Neural cell (in vitro differentiated cells): ENCODE results near the gene TXNDC17.

Experiments
- EP300 ChIP-seq: fragments of 450-650 bp; conservative IDR thresholded peaks from 2 replicates; pipeline ENCODE4 v1.6.1; 2014; ENCODE audit warnings: antibody characterized with exemption, mild to moderate bottlenecking, moderate library complexity; ENCODE audit not compliant: poor library complexity, severe bottlenecking
- EZH2 ChIP-seq: fragments of 200-600, 300-800 bp; shearing (Covaris generic), sonication (generic); IDR thresholded peaks from 2 replicates; pipeline ENCODE4 v1.6.1; 2014; ENCODE audit warnings: antibody characterized with exemption, low read length, borderline replicate concordance, mild to moderate bottlenecking; ENCODE audit not compliant: insufficient read depth, poor library complexity, severe bottlenecking
- POLR2AphosphoS5 ChIP-seq: IDR thresholded peaks from 2 replicates; pipeline ENCODE4 v1.6.1; 2012
- RAD21 ChIP-seq: fragments of 450-650 bp; conservative IDR thresholded peaks from 2 replicates; pipeline ENCODE4 v1.6.1; 2014; ENCODE audit warnings: antibody characterized with exemption, mild to moderate bottlenecking, moderate library complexity
- SMC3 ChIP-seq: fragments of 450-650 bp; conservative IDR thresholded peaks from 2 replicates; pipeline ENCODE4 v1.6.1; 2014; ENCODE audit warnings: antibody characterized with exemption, mild to moderate bottlenecking, moderate library complexity; ENCODE audit not compliant: poor library complexity
- TAF1 ChIP-seq: IDR thresholded peaks from 2 replicates; pipeline ENCODE4 v1.6.1; 2012; ENCODE audit warnings: low read depth
- TF ChIP-seq, protein P1 (sequence below): fragments of 450-650 bp; IDR thresholded peaks from 2 replicates; pipeline ENCODE4 v1.5.1; 2014; ENCODE audit warnings: antibody characterized with exemption, mild to moderate bottlenecking, moderate library complexity; ENCODE audit not compliant: poor library complexity, severe bottlenecking
- TF ChIP-seq, protein P2 (sequence below): IDR thresholded peaks from 2 replicates; pipeline ENCODE4 v1.6.1; 2012; ENCODE audit warnings: borderline replicate concordance

DNA sequence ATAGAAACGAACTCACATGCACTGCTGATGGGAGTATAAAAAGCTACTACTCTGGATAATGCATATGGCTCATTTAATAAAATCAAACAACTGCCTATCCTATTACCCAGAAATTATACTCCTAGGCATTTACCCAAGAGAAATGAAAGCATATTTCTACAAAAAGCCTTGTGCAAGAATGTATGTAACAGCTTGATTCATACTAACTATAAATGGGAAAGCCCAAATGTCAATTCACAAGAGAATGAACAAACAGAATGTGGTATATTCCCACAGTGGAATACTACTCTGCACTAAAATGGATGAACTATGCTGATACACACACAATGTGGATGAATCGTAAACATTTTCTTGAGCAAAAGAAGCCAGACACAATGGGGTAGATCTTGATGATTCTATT, 38.7 kb upstream of the TXNDC17 start:
- TF ChIP-seq, protein P1, sequence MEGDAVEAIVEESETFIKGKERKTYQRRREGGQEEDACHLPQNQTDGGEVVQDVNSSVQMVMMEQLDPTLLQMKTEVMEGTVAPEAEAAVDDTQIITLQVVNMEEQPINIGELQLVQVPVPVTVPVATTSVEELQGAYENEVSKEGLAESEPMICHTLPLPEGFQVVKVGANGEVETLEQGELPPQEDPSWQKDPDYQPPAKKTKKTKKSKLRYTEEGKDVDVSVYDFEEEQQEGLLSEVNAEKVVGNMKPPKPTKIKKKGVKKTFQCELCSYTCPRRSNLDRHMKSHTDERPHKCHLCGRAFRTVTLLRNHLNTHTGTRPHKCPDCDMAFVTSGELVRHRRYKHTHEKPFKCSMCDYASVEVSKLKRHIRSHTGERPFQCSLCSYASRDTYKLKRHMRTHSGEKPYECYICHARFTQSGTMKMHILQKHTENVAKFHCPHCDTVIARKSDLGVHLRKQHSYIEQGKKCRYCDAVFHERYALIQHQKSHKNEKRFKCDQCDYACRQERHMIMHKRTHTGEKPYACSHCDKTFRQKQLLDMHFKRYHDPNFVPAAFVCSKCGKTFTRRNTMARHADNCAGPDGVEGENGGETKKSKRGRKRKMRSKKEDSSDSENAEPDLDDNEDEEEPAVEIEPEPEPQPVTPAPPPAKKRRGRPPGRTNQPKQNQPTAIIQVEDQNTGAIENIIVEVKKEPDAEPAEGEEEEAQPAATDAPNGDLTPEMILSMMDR, result no peak
- TF ChIP-seq EZH2 (no peak), POLR2AphosphoS5 (no peak), EP300 (no peak), TAF1 (no peak), RAD21 (no peak), SMC3 (no peak)
- TF ChIP-seq, protein P2, sequence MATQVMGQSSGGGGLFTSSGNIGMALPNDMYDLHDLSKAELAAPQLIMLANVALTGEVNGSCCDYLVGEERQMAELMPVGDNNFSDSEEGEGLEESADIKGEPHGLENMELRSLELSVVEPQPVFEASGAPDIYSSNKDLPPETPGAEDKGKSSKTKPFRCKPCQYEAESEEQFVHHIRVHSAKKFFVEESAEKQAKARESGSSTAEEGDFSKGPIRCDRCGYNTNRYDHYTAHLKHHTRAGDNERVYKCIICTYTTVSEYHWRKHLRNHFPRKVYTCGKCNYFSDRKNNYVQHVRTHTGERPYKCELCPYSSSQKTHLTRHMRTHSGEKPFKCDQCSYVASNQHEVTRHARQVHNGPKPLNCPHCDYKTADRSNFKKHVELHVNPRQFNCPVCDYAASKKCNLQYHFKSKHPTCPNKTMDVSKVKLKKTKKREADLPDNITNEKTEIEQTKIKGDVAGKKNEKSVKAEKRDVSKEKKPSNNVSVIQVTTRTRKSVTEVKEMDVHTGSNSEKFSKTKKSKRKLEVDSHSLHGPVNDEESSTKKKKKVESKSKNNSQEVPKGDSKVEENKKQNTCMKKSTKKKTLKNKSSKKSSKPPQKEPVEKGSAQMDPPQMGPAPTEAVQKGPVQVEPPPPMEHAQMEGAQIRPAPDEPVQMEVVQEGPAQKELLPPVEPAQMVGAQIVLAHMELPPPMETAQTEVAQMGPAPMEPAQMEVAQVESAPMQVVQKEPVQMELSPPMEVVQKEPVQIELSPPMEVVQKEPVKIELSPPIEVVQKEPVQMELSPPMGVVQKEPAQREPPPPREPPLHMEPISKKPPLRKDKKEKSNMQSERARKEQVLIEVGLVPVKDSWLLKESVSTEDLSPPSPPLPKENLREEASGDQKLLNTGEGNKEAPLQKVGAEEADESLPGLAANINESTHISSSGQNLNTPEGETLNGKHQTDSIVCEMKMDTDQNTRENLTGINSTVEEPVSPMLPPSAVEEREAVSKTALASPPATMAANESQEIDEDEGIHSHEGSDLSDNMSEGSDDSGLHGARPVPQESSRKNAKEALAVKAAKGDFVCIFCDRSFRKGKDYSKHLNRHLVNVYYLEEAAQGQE, result no peak
